GM12872 (cell line): ENCODE measurements around the gene KRTAP4-16.

Experiments
- CTCF ChIP-seq: IDR thresholded peaks from 3 replicates; pipeline ENCODE4 v1.5.1; 2011; ENCODE audit warnings: low read depth, mild to moderate bottlenecking, low read length, moderate library complexity; ENCODE audit not compliant: insufficient read depth

KRTAP4-16 gene

DNA sequence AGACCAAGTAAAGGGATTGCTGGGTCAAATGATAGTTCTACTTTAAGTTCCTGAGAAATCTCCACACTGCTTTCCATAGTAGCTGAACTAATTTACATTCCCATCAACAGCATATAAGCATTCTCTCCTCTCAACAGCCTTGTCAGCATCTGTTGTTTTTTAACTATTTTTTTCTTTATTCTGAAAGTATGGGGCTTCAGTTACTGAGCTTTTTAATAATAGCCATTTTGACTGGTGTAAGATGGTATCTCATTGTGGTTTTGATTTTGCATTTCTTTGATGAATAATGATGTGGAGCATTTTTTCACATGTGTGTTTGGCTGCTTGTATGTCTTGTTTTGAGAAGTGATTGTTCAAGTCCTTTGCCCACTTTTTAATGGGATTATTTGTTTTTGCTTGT is 49.4 kb downstream of the KRTAP4-16 start:
- TF ChIP-seq CTCF, result no peak
